ENCODE data around the gene ADA.

The ADA gene

GRCh38 chr20:44609516-44610312 is 41.8 kb downstream of the ADA start:
- DNase-seq (ENCODE audit: low read depth): peak; percentile 84
- H3K4me3 ChIP-seq (ENCODE audit: low read length): no peak overlapping the region
- TF ChIP-seq CTCF (IDR thresholded peaks at IDR 0.05; ENCODE audit: insufficient read depth, low read depth, low read length, missing control alignments): peak; percentile 99

- no peak for DNase-seq (ENCODE audit: low read depth)
- no peak overlapping the region for H3K4me3 ChIP-seq (ENCODE audit: low read length)
- TF ChIP-seq CTCF (IDR thresholded peaks at IDR 0.05; ENCODE audit: insufficient read depth, low read depth, low read length, missing control alignments): no peak
Measured at GRCh38 chr20:44609006-44609515, 42.4 kb downstream of the ADA start.

- H3K4me3 ChIP-seq (ENCODE audit: low read length): no peak overlapping the region
- no peak for TF ChIP-seq CTCF (IDR thresholded peaks at IDR 0.05; ENCODE audit: insufficient read depth, low read depth, low read length, missing control alignments)
- no peak for DNase-seq (ENCODE audit: low read depth)
Measured at GRCh38 chr20:44606725-44607441, 44.6 kb downstream of the ADA start.

GRCh38 chr20:44603327-44603726 is 48.2 kb downstream of the ADA start:
- no peak for TF ChIP-seq CTCF (IDR thresholded peaks at IDR 0.05; ENCODE audit: insufficient read depth, low read depth, low read length, missing control alignments)
- DNase-seq (ENCODE audit: low read depth): no peak
- H3K4me3 ChIP-seq (ENCODE audit: low read length): no peak overlapping the region

- no peak for TF ChIP-seq CTCF (IDR thresholded peaks at IDR 0.05; ENCODE audit: insufficient read depth, low read depth, low read length, missing control alignments)
- DNase-seq (ENCODE audit: low read depth): no peak
- H3K4me3 ChIP-seq (ENCODE audit: low read length): no peak overlapping the region
Measured at GRCh38 chr20:44601801-44602204, 49.7 kb downstream of the ADA start.

- no peak overlapping the region for H3K4me3 ChIP-seq (ENCODE audit: low read length)
- no peak for TF ChIP-seq CTCF (IDR thresholded peaks at IDR 0.05; ENCODE audit: insufficient read depth, low read depth, low read length, missing control alignments)
- no peak for DNase-seq (ENCODE audit: low read depth)
Measured at GRCh38 chr20:44601236-44601671, 50.2 kb downstream of the ADA start.

Data from epithelial cell of esophagus (primary cell).